MM.1S (cell line): ENCODE results near the gene WDR4.
"Not testable (repeated sequence)": the region's sequence is repeated elsewhere in the genome, so short reads cannot be mapped to it uniquely, and the experiment has no call there.

Experiments
- DNase-seq: peaks from one replicate; pipeline ENCODE4 v3.0.0-alpha.2; 2015
- H2AFZ ChIP-seq: fragments of 300-600 bp; sonication (generic); 2 replicates; pipeline ENCODE4 v1.6.0; 2016; ENCODE audit warnings: antibody characterized with exemption, low read length
- H3F3A ChIP-seq: fragments of 300-600 bp; sonication (generic); 2 replicates; pipeline ENCODE4 v1.6.1; 2016; ENCODE audit warnings: mild to moderate bottlenecking, antibody characterized with exemption, low read length, moderate library complexity, mixed read lengths; ENCODE audit not compliant: insufficient read depth
- H3K27ac ChIP-seq: fragments of 300-600 bp; sonication (generic); 2 replicates; pipeline ENCODE4 v1.5.1; 2016; ENCODE audit warnings: mild to moderate bottlenecking, low read length
- H3K27me3 ChIP-seq: fragments of 300-600 bp; sonication (generic); replicated peaks from 2 replicates; pipeline ENCODE4 v1.6.0; 2016; ENCODE audit warnings: low read length; ENCODE audit not compliant: insufficient read depth
- H3K36me3 ChIP-seq: fragments of 300-600 bp; sonication (generic); replicated peaks from 2 replicates; pipeline ENCODE4 v1.6.1; 2016; ENCODE audit warnings: mild to moderate bottlenecking, low read length, mixed read lengths; ENCODE audit not compliant: insufficient read depth
- H3K4me1 ChIP-seq: fragments of 300-600 bp; sonication (generic); 2 replicates; pipeline ENCODE4 v1.6.1; 2016; ENCODE audit warnings: low read length, mixed read lengths
- H3K4me2 ChIP-seq: fragments of 300-600 bp; sonication (generic); 2 replicates; pipeline ENCODE4 v1.6.0; 2016; ENCODE audit warnings: low read depth, low read length
- H3K4me3 ChIP-seq: fragments of 300-600 bp; sonication (generic); 2 replicates; pipeline ENCODE4 v1.5.1; 2016; ENCODE audit warnings: low read length, mixed read lengths
- H3K79me2 ChIP-seq: fragments of 300-600 bp; sonication (generic); 2 replicates; pipeline ENCODE4 v1.6.1; 2016; ENCODE audit warnings: mixed run types, low read length, mixed read lengths
- H3K9ac ChIP-seq: fragments of 300-600 bp; sonication (generic); 2 replicates; pipeline ENCODE4 v1.6.1; 2016; ENCODE audit warnings: low read length, mixed read lengths
- H3K9me2 ChIP-seq: fragments of 300-600 bp; sonication (generic); replicated peaks from 2 replicates; pipeline ENCODE4 v1.6.1; 2016; ENCODE audit warnings: mild to moderate bottlenecking, low read length, mixed read lengths; ENCODE audit not compliant: insufficient read depth
- H3K9me3 ChIP-seq: fragments of 300-600 bp; sonication (generic); replicated peaks from 2 replicates; pipeline ENCODE4 v1.6.1; 2016; ENCODE audit warnings: mild to moderate bottlenecking, low read length, mixed read lengths; ENCODE audit not compliant: insufficient read depth
- H4K20me1 ChIP-seq: fragments of 300-600 bp; sonication (generic); 2 replicates; pipeline ENCODE4 v1.6.1; 2016; ENCODE audit warnings: mild to moderate bottlenecking, low read length, moderate library complexity, mixed read lengths; ENCODE audit not compliant: insufficient read depth
- CTCF ChIP-seq: fragments of 300-600 bp; sonication (generic); IDR thresholded peaks from 2 replicates; pipeline ENCODE4 v1.5.1; 2016; ENCODE audit warnings: antibody characterized with exemption, low read length, mixed read lengths
- EZH2 ChIP-seq: fragments of 300-600 bp; sonication (generic); optimal IDR thresholded peaks from 2 replicates; pipeline ENCODE3; 2017; ENCODE audit warnings: low read depth, mild to moderate bottlenecking, antibody characterized with exemption, low read length, mixed read lengths
- EZH2phosphoT487 ChIP-seq: fragments of 300-600 bp; sonication (generic); IDR thresholded peaks from 2 replicates; pipeline ENCODE4 v1.6.1; 2018; ENCODE audit warnings: antibody characterized with exemption, low read length

Gene WDR4

GRCh38 chr21:42818328-42818749, 61.0 kb downstream of the WDR4 start:
- Histone ChIP-seq H3K4me1 (no peaks in the 10 kb centered on the region), H3K27ac (no peak overlapping the region), H3K4me2 (no peak overlapping the region), H3K9me3 (no peaks in the 10 kb centered on the region), H2AFZ (no peak overlapping the region), H3K79me2 (no peaks in the 10 kb centered on the region), H3K4me3 (no peak overlapping the region), H3K9ac (no peak overlapping the region), H3K27me3 (peaks cover 20% of the 10 kb centered on the region; the same call in 1 of the 2 replicates), H4K20me1 (no peaks in the 10 kb centered on the region), H3K36me3 (no peaks in the 10 kb centered on the region), H3F3A (no peaks in the 10 kb centered on the region), H3K9me2 (no peaks in the 10 kb centered on the region)
- peak; percentile 62 for DNase-seq
- TF ChIP-seq CTCF (peak; percentile 99), EZH2 (no peak)

GRCh38 chr21:42815217-42815616, 64.1 kb downstream of the WDR4 start:
- H3K4me2 ChIP-seq: no peak overlapping the region
- no peaks in the 10 kb centered on the region for H3K4me1 ChIP-seq
- no peak overlapping the region for H3K4me3 ChIP-seq
- H3K79me2 ChIP-seq: no peaks in the 10 kb centered on the region
- H3K9me3 ChIP-seq: no peaks in the 10 kb centered on the region
- H2AFZ ChIP-seq: no peak overlapping the region
- H3K9me2 ChIP-seq: no peaks in the 10 kb centered on the region
- no peak overlapping the region for H3K9ac ChIP-seq
- no peak overlapping the region for H3K27ac ChIP-seq
- no peak for DNase-seq
- TF ChIP-seq EZH2 (no peak), EZH2phosphoT487 (no peak), CTCF (no peak)
- H3K27me3 ChIP-seq: peaks cover 49% of the 10 kb centered on the region
- no peaks in the 10 kb centered on the region for H4K20me1 ChIP-seq
- no peaks in the 10 kb centered on the region for H3F3A ChIP-seq
- no peaks in the 10 kb centered on the region for H3K36me3 ChIP-seq

GRCh38 chr21:42812528-42813241, 66.7 kb downstream of the WDR4 start:
- H3K9ac ChIP-seq, H3F3A ChIP-seq, H4K20me1 ChIP-seq, H3K4me1 ChIP-seq, H3K36me3 ChIP-seq, H3K4me2 ChIP-seq, H3K79me2 ChIP-seq, H2AFZ ChIP-seq, DNase-seq, H3K9me3 ChIP-seq, H3K27ac ChIP-seq, H3K4me3 ChIP-seq, H3K9me2 ChIP-seq: not testable (repeated sequence)
- peaks cover 75% of the 10 kb centered on the region for H3K27me3 ChIP-seq

GRCh38 chr21:42811960-42812359, 67.4 kb downstream of the WDR4 start:
- H4K20me1 ChIP-seq: no peaks in the 10 kb centered on the region
- no peak overlapping the region for H2AFZ ChIP-seq
- peaks cover 81% of the 10 kb centered on the region for H3K27me3 ChIP-seq
- no peak overlapping the region for H3K4me2 ChIP-seq
- H3K36me3 ChIP-seq: no peaks in the 10 kb centered on the region
- H3K27ac ChIP-seq: no peak overlapping the region
- H3K4me3 ChIP-seq: no peak overlapping the region
- TF ChIP-seq EZH2phosphoT487 (no peak), EZH2 (no peak), CTCF (no peak)
- H3K79me2 ChIP-seq: no peaks in the 10 kb centered on the region
- no peaks in the 10 kb centered on the region for H3K9me2 ChIP-seq
- H3K4me1 ChIP-seq: no peaks in the 10 kb centered on the region
- DNase-seq: no peak
- H3K9ac ChIP-seq: no peak overlapping the region
- no peaks in the 10 kb centered on the region for H3F3A ChIP-seq
- no peaks in the 10 kb centered on the region for H3K9me3 ChIP-seq
